Measurements from ENCODE around the gene AEBP1.
A peak's percentile ranks its signal among the peaks of the same experiment; 100 is the strongest.

The AEBP1 gene

GRCh38 chr7:44059219-44060090, 44.7 kb upstream of the AEBP1 start:
- Mint-ChIP-seq H3K4me1 (peaks cover 20% of the 10 kb centered on the region), H3K27ac (peak overlapping the region; percentile 74), H3K27me3 (ENCODE audit: low read depth, poor library complexity) (no peaks in the 10 kb centered on the region), H3K36me3 (ENCODE audit: low read depth) (peaks cover 39% of the 10 kb centered on the region), H3K4me3 (no peak overlapping the region), H3K9me3 (no peaks in the 10 kb centered on the region)
- TF ChIP-seq CTCF (IDR thresholded peaks at IDR 0.05), result no peak
- DNase-seq, result no peak

- Mint-ChIP-seq H3K36me3 (ENCODE audit: low read depth) (peaks cover 30% of the 10 kb centered on the region), H3K4me1 (peaks cover 24% of the 10 kb centered on the region), H3K27ac (peak overlapping the region; percentile 74), H3K9me3 (no peaks in the 10 kb centered on the region), H3K4me3 (no peak overlapping the region), H3K27me3 (ENCODE audit: low read depth, poor library complexity) (no peaks in the 10 kb centered on the region)
- DNase-seq, result no peak
- no peak for TF ChIP-seq CTCF (IDR thresholded peaks at IDR 0.05)
These were observed 43.8 kb upstream of the AEBP1 start for GRCh38 chr7:44060091-44060947.

GRCh38 chr7:44060948-44061644, 43.0 kb upstream of the AEBP1 start:
- TF ChIP-seq CTCF (IDR thresholded peaks at IDR 0.05), result no peak

GRCh38 chr7:44061645-44062179, 42.4 kb upstream of the AEBP1 start:
- peaks cover 37% of the 10 kb centered on the region for H3K4me1 Mint-ChIP-seq
- no peak for TF ChIP-seq CTCF (IDR thresholded peaks at IDR 0.05)
- H3K36me3 Mint-ChIP-seq (ENCODE audit: low read depth), result peaks cover 19% of the 10 kb centered on the region
- no peaks in the 10 kb centered on the region for H3K9me3 Mint-ChIP-seq
- no peak overlapping the region for H3K4me3 Mint-ChIP-seq
- H3K27ac Mint-ChIP-seq, result no peak overlapping the region
- no peak for DNase-seq
- H3K27me3 Mint-ChIP-seq (ENCODE audit: low read depth, poor library complexity), result no peaks in the 10 kb centered on the region

More at GRCh38 chr7:44060948-44061644, 43.0 kb upstream of the AEBP1 start:
- no peaks in the 10 kb centered on the region for H3K9me3 Mint-ChIP-seq
- no peak overlapping the region for H3K27ac Mint-ChIP-seq
- peaks cover 23% of the 10 kb centered on the region for H3K36me3 Mint-ChIP-seq (ENCODE audit: low read depth)
- no peak overlapping the region for H3K4me3 Mint-ChIP-seq
- no peak for DNase-seq
- no peaks in the 10 kb centered on the region for H3K27me3 Mint-ChIP-seq (ENCODE audit: low read depth, poor library complexity)
- H3K4me1 Mint-ChIP-seq, result peaks cover 32% of the 10 kb centered on the region

GRCh38 chr7:44062180-44062902, 41.8 kb upstream of the AEBP1 start:
- TF ChIP-seq CTCF (IDR thresholded peaks at IDR 0.05), result no peak
- H3K27ac Mint-ChIP-seq, result no peak overlapping the region
- H3K36me3 Mint-ChIP-seq (ENCODE audit: low read depth), result peaks cover 19% of the 10 kb centered on the region
- H3K9me3 Mint-ChIP-seq, result no peaks in the 10 kb centered on the region
- peaks cover 43% of the 10 kb centered on the region for H3K4me1 Mint-ChIP-seq
- no peak for DNase-seq
- no peaks in the 10 kb centered on the region for H3K27me3 Mint-ChIP-seq (ENCODE audit: low read depth, poor library complexity)
- H3K4me3 Mint-ChIP-seq, result no peak overlapping the region

Measured in nephron progenitor cell (in vitro differentiated cells).